Stimulated activated CD4-positive, alpha-beta T cell treated with anti-CD3 and anti-CD28 coated beads, TNF-alpha, amount 100 ng/mL, for 1 hour (primary cell): ENCODE measurements around the gene XPO4.
"Not testable (repeated sequence)": the region's sequence is repeated elsewhere in the genome, so short reads cannot be mapped to it uniquely, and the experiment has no call there.

Experiments
- DNase-seq, 3 donors: peaks; one replicate each; pipeline ENCODE4 v3.0.0-alpha.2; 2020; ENCODE audit warnings: low read depth in 3 of 3, low spot score in 1 of 3

Gene XPO4

DNA sequence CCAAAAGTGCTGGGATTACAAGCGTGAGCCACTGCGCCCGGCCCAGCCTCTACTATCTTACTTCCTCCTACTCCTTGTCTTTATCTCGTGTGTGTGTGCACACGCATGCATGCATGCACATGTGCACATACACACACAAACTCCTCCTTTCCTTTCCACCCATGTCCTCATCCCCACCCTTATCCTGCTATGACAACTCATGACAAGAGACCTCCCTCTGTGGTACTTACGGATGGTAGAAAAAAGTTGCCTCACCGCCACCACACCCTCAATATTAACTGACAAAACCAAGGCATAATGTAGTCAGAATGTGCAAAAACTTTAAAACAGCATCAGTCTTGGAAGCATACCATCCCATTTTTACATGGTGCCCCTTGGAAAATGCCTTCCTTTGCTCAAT is 112.9 kb downstream of the XPO4 start:
- no peak for DNase-seq

DNA sequence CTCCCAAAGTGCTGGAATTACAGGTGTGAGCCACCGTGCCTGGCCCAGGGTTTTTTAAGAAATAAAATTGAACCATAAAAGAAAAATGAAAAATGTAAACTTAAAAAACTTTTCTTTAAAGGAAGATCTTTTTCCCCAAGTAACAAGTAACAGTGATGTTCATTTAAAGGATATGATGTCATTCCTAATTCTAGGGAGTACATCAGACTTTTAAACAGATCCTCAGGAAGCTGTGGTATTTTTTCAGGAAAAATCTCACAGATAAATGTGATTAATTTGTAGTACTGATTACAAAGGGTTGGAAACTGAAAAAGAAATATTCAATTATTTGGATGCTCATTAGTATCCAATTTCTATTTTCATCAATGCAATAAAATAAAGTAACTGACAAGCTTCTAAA is 114.2 kb downstream of the XPO4 start:
- no peak for DNase-seq

GRCh38 chr13:20787180-20787579 is 115.4 kb downstream of the XPO4 start:
- no peak for DNase-seq

GRCh38 chr13:20782116-20782708 is 120.3 kb downstream of the XPO4 start:
- no peak for DNase-seq

DNA sequence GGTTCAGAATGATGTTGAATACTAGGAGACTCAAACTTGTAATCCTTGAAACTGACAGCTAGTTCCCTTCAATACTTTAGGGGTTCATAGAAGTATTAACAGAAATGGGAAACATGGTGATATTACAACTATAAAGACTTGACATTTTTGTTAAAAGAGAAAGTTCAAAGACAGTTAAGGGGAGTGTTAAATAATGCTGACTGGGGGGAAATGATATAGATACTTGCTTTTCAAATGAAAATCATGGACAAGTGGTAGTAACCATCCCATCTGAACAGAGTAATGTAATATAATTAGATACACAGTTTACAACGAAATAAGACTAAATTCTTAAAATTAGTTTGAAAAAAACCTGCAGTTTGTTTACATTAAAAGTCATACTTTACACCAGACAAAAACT is 122.2 kb downstream of the XPO4 start:
- DNase-seq: no peak

- DNase-seq: no peak
These were observed 123.1 kb downstream of the XPO4 start for GRCh38 chr13:20779405-20779804.

DNA sequence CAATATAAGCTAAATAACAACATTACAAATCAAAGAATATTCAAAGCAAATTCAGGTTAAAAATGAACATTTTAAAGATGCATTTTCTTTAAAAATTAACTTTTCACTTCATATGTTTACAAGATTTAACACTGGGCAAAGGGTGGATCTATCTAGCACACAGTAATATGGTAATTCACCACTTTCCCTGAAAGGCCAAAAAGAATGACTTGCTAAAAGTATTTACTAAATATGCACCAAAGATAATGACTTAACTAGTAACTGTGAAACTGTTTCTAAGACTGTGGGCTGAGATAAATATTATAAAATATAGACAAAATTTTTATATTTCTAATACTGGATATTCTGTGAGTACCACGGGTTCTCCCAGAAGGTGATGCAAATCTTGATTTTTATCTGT is 124.2 kb downstream of the XPO4 start:
- no peak for DNase-seq

DNA sequence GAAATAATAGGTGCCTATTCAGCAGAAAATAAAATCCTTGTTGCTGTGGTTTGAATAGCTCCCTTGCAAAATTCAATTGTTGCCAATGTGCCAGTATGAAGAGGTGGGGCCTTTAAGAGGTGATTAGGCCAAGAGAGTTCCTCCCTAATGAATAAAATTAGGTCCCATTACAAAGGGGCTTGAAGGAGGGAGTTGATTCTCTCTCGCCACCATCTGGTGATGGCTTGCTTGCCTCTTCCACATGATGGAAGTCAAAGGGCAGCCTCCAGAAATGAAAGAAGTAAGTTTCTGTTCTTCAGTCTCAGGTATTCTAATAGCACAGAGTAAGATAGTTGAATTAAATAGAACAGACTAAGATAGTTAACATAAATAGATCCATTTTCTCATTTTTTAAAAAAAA is 125.8 kb downstream of the XPO4 start:
- DNase-seq: no peak

GRCh38 chr13:20775961-20776360 is 126.6 kb downstream of the XPO4 start:
- no peak for DNase-seq

DNA sequence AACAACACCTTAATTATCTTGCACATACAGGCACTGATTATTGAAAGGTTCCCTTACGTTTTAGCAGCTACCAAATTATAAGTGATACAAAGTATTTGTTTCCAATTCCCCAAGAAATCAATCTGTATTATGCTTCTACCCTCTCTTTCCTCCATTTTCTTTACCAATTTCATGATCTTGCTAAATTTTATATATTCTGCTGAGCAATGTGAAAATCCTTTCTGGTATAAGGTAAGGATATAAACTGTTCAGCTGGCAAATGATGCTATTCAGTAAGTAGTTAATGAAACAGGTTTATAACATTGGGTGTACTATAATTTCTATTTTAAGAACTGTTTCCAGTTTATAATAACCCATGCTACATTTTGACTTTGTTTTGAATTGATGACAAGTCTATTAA is 127.8 kb downstream of the XPO4 start:
- no peak for DNase-seq

GRCh38 chr13:20773194-20774080 is 129.1 kb downstream of the XPO4 start, which contains the start of gene EEF1AKMT1:
EEF1AKMT1 (minus strand) TSS chr13:20773961; CDS start chr13:20757598, 16,363 bp downstream.
- DNase-seq: peak; percentile 83 to 95 (median 91)

GRCh38 chr13:20772401-20773131 is 130.0 kb downstream of the XPO4 start:
- no peak for DNase-seq

DNA sequence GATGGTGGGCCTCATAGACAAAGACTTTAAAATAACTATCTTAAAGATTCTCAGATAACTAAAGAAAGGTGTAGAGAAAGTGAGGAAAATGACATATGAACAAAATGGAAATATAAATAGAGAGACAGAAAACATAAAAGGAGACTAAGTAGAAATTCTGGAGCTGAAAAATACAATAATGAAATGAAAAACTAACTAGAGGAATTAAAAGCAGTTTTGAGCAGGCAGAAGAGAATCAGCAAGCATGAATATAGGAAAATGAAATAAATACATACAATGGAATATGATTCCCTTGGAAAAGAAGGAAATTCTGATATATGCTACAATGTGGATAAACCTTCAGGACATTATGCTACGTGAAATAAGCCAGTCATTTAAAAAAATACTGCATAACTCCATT is 132.7 kb downstream of the XPO4 start:
- no peak for DNase-seq

DNA sequence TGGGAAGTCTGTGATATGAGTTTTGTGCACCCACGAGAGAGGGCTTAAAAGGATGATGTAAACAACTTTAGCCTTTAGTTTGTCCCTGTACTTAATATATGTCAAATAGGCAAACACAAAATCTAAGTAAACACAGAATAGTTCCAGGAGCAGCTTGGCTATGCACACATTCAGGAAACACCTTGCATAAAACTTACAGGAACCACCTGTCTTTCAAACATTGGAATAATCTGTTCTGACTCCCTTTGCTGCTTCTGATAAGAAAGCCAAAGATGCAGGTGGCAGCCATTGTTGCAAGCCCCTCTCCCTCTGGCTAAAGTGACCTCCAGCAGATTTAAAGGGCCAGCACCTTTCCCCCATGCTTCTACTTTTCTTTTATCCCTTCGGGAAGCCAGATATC is 133.5 kb downstream of the XPO4 start:
- no peak for DNase-seq

DNA sequence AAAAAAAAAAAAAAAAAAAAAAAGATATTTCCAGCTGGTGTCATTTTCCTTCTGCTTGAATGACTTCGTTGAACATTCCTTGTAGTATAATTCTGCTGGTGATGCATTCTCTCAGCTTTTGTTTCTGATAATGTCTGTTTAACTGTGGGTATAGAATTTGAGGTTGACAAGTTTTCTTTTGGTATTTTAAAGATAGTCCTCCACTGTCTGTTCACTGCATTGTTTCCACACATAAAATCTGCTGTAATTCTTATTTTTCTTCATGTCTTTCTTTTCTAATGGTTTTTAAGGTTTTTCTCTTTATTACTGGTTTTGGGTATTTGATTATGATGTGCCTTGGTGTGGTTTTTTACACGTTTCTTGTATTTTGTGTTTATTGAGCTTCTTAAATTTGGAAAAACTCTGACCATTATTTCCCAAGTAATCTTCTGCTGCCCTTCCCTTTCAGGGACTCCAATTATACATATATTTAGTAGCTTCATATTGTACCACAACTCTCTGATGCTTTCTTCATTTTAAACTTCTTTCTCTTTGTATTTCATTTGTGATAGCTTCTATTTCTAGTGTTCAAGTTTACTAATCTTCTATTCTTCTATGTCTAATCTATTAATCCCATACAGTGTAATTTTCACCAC is 135.1 kb downstream of the XPO4 start:
- no peak for DNase-seq

GRCh38 chr13:20760872-20761271 is 141.7 kb downstream of the XPO4 start:
- no peak for DNase-seq

DNA sequence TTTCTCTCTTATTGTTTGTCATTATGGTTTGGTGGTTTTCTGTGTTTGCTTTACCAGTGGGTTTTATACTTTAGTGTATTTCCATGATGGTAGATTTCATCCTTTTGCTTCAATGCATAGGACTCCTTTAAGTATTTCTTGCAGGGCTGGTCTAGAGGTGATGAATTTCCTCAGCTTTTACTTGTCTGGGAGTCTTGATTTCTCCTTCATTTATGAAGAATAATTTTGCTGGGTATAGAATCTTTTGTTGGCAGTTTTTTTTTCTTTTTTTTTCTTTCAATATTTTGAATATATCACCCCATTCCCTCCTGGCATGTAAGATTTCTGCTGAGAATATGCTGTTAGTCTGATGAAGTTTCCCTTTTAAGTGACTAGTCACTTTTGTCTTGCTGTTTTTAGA is 148.5 kb downstream of the XPO4 start:
- no peak for DNase-seq

DNA sequence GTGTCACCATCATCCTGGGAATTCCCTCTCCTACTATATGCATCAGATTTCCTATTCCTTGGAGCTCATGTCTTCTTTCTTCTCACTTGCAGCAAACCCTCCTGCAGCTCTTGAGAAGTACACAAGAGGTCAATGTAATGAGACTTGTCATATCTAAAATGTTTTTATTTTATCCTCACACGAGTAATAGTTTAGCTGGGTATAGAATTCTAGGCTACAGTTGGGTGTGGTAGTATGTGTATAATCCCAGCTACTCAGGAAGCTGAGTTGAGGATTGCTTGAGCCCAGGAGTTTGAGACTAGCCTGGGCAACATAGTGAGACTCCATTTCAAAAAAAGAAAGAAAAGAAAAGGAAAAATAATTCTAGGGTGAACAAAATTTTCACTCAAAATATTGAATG is 153.2 kb downstream of the XPO4 start:
- DNase-seq: no peak

GRCh38 chr13:20743830-20744404 is 158.6 kb downstream of the XPO4 start:
- not testable (repeated sequence) for DNase-seq

DNA sequence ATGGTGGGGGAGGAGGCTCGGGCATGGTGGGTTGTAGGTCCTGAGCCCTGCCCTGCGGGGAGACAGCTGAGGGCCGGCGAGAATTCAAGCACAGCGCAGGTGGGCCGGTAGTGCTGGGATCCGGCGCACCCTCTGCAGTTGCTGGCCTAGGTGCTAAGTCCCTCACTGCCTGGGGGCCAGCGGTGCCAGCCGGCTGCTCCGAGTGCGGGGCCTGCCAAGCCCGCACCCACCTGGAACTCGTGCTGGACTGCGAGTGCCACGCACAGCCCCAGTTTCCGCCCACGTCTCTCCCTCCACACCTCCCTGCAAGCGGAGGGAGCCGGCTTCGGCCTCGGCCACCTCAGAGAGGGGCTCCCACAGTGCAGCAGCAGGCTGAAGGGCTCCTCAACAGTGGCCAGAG is 162.5 kb downstream of the XPO4 start:
- no peak for DNase-seq

DNA sequence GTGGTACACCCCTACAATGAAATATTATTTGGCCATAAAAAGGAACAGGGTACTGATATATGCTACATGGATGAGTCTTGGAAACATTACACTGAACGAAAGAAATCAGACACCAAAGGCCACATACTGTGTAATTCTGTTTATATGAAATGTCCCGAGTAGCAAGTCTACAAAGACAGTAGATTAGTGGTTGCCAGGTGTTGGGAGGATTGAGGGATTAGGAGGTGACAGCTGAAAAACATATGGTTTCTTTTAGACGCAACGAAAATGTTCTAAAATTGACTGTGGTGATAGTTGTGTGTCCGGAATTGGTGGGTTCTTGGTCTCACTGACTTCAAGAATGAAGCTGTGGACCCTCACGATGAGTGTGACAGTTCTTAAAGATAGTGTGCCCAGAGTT is 163.9 kb downstream of the XPO4 start:
- DNase-seq: no peak
